K562 (cell line): Measurements from ENCODE around the gene SH3BGR. TPM values are rescaled to one million over a fixed set of nuclear protein-coding genes. Genes with fewer than 3 reads are reported as not detected.

Experiments
- ERF ChIP-seq: fragments of 450-650 bp; formaldehyde crosslinking; IDR thresholded peaks from 2 replicates; pipeline ENCODE4 v1.4.0; 2020; ENCODE audit warnings: mild to moderate bottlenecking, mixed read lengths
- RREB1 ChIP-seq: fragments of 250-450 bp; sonication (Bioruptor Pico); IDR thresholded peaks from 2 replicates; pipeline ENCODE4 v1.4.0; 2020
- TEAD1 ChIP-seq, 2 experiments: fragments of 450-650 bp in 1 of 2; sonication (generic) in 1 of 2; formaldehyde crosslinking; IDR thresholded peaks; 2 replicates each; pipeline versions ENCODE4 v1.4.0 to v1.8.0; 2020 to 2022; ENCODE audit warnings: mild to moderate bottlenecking in 2 of 2, missing genetic modification reagents in 1 of 2
- VEZF1 ChIP-seq: fragments of 200-800 bp; sonication (Bioruptor generic); IDR thresholded peaks from 2 replicates; pipeline ENCODE4 v1.6.1; 2017; ENCODE audit warnings: missing genetic modification characterization, missing compliant biosample characterization
- polyA plus RNA-seq, 8 experiments: library from polyadenylated mRNA; depleted of rRNA in 4 of 8; stranded (reverse) in 5 of 8; unstranded in 3 of 8; fragments of >200 nt; fragmentation: Nextera tagmentation in 2 of 8; fragmentation: Illumina TruSeq in 1 of 8; extraction: Ambion mirVana in 2 of 8; extraction: Trizol in 1 of 8; gene quantifications; 2 replicates each; pipeline versions ENCODE4 v1.2.1 to v1.2.3, GENCODE V29; 2011 to 2014; ENCODE audit warnings: inconsistent platforms in 1 of 8, missing spikeins in 1 of 8
- total RNA-seq, 7 experiments: library from RNA; depleted of rRNA in 6 of 7; stranded (reverse); fragments of >200 nt in 6 of 7; fragmentation: Illumina TruSeq in 2 of 7; extraction: Trizol in 2 of 7; gene quantifications; 2 replicates each; pipeline versions ENCODE4 v1.2.1 to v1.2.3, GENCODE V29; 2011 to 2021; ENCODE audit warnings: low replicate concordance in 1 of 7

Gene SH3BGR
- total and polyA plus RNA-seq, 9 of the 15 experiments (the other 6 are each of a cell fraction or from before 2014, with no cell fraction given): 6.6 to 42.9 (median 25.6) TPM

- TF ChIP-seq VEZF1 (peak; percentile 20; the same call in 1 of the 2 replicates), RREB1 (CRISPR knock-in tag) (no peak), ERF (CRISPR knock-in tag) (0 out of 2 replicates have a peak, but pooled peaks have one; percentile 35), TEAD1 (CRISPR knock-in tag; IDR thresholded peaks at IDR 0.05) (no peak)
Measured at GRCh38 chr21:39454949-39455668, 3.3 kb downstream of the SH3BGR start (continued).
